GM19239 (cell line): ENCODE data around the gene CTBP1.
A peak's percentile ranks its signal among the peaks of the same experiment; 100 is the strongest.

Source experiments
- DNase-seq: peaks from one replicate; pipeline ENCODE4 v3.0.0; 2011; ENCODE audit warnings: low spot score; ENCODE audit not compliant: insufficient read length
- FAIRE-seq: peaks from 2 replicates; lab custom pipeline; 2011; peaks lifted over from hg19 to GRCh38; lab: Jason Lieb, UNC

The CTBP1 gene

DNA sequence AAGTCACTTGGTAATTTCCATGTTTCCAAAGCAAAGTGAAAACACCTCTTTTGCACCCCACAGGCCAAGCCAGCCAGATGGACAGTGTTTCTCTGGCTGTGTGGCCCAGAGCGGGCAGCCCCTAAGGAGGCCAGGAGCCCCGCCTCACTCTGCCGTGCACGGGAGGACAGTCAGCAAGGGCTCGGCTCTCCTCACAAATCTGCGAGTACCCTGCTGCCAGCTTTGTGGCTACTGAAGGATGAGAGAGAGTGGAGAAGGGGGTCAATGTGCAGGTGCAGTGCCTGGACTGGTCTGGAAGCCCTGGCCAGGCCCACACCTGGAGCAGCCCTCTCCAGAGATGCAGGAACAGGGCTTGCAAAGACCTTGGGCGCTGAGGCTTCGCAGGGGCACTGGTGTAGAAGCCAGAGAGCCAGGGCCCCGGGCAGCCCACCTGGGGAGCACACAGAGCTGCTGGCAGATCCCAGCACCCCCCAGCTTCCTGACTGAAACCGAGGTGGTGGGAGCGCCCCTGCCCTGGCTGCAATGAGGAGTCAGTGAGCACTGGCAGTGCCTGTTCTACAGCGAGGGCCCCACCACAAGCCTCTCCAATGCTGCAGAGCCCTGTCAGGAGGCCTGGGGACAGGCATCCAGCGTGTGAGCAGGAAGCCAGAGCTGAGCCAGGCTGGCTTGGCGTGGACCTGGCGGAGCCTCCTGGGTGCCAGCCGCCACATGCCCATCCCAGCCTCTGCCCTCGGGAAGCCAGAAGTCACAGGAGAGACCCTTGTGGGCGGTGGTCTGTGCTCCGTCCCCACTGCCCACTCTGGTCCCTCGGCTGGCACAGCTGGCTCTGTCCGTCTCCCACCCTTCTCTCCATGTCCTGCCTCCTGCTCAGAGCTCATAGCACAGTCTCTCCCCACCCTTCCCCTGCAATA, 80.5 kb downstream of the CTBP1 start:
- FAIRE-seq (no peak), DNase-seq (no peak)

GRCh38 chr4:1167244-1167949, 81.5 kb downstream of the CTBP1 start:
- no peak for DNase-seq
- FAIRE-seq = peak; percentile 88

DNA sequence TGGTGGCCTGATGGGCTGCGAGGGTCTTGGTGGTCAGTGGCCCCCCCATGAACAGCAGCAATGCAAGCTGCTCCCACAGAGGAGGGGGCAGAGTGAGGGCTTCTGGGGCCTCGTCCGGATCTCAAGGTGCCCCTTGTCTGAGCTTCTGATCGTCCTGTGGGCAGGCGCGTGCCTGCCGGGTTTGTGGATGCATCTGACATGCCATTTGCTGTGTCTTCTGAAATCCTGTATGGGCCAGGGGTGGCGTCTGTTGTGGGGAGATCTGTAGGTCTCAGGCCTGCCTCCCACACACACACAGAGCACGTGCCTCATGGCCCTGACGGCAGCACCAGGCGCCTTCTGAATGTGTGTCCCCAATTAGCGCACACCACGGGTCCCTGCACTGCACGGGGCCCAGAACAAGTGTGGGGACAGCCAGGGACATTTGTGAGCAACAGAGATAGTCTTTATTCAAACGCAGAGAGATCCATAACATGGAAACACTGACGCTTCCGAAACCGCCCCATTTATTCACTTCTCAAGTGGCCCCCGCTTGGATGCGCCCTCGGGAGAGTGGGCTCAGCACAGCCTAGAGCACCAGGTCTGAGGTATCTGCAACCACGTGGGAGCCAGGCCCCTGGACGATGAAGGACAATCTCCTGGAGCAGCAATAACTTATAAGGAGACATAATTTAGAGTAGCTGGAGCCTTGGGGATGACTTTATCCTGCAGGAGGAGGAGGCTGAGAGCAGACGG, 82.3 kb downstream of the CTBP1 start:
- FAIRE-seq (no peak), DNase-seq (no peak)

DNA sequence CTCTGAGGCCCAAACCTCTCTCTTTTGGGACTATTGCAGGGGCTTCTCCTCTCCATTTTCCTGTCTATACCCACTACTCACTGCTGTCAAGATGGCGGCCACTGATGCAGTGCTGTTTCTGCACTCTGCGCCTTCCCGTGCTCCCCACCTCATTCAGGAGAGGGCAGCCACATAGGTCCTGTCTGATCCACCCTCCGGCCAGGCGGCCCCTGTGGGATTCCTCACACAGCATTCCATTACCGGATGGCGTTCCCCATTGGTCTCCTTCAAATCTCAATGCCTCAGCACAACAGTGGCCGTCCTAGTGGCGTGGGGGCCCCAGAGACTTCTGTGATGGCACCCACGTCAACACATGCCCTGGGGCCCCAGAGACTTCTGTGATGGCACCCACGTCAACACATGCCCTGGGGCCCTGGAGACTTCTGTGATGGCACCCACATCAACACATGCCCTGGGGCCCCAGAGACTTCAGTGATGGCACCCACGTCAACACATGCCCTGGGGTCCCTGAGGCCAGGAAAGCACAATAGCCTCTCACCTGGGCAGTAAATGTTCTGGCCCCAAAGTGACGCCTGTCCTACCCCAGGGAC, 83.9 kb downstream of the CTBP1 start:
- no peak for FAIRE-seq

DNA sequence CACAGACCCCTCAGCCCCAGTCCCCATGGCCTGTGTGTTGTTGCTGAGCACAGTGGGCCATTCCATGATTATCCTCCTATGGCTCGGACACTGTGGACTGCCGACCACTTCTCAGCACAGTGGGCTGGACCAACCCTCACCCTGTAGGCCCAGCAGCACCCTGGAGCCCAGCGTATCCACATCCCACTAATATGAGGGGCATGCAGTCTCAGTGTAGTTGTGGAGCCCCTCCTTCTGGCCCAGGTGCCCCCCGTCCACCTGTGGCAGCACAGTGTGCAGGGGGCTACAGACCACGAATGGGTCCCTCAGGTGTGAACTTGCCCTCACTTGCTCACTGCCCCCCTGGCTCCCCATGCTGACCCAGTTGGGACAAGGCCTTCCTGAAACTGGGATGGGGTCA, 84.5 kb downstream of the CTBP1 start:
- FAIRE-seq = no peak
- no peak for DNase-seq

More for the DNA sequence above, 83.9 kb downstream of the CTBP1 start:
- DNase-seq = no peak

- no peak for FAIRE-seq
- DNase-seq = no peak
These were observed 84.9 kb downstream of the CTBP1 start for GRCh38 chr4:1164040-1164439.
